ENCODE data around the gene CBLB.

DNA sequence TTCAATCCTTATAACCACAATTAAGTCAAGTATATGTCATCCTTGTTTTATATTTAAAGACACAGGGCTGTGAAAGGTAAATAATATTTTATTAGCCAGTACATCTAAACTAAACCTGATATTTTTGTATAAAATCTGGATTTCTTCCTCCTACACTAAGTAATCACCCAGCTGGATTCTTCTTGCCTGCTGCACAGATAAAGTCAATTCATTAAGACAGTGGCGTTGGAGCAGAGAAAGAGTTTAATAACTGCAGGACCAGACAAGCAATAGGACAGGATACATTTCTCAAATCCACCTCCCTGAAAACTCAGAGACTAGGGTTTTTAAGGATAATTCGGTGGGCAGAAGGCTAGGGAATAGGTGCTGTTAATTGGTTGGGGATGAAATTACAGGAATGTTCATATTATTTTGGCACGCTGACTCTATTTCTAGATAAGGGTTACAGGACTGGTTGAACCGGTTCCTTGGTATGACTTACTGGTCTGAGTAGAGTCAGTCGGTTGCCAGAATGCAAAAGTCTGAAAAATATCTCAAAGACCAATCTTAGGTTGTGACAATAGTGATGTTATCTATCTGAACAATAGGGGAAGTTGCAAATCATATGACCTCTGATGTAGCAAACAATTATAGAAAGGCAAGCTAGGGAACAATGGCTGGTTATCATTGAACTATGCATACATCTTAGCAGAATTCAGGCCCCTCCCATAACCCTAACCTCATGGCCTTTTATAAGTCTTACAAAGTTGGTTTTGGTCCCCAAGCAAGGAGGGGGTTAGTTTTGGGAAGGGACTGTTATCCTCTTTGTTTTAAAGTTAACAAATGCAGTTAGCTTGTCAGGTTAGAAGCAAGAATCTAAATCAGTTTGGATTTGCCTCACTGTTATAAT is 257.3 kb downstream of the CBLB start:
- TF ChIP-seq, protein P1, sequence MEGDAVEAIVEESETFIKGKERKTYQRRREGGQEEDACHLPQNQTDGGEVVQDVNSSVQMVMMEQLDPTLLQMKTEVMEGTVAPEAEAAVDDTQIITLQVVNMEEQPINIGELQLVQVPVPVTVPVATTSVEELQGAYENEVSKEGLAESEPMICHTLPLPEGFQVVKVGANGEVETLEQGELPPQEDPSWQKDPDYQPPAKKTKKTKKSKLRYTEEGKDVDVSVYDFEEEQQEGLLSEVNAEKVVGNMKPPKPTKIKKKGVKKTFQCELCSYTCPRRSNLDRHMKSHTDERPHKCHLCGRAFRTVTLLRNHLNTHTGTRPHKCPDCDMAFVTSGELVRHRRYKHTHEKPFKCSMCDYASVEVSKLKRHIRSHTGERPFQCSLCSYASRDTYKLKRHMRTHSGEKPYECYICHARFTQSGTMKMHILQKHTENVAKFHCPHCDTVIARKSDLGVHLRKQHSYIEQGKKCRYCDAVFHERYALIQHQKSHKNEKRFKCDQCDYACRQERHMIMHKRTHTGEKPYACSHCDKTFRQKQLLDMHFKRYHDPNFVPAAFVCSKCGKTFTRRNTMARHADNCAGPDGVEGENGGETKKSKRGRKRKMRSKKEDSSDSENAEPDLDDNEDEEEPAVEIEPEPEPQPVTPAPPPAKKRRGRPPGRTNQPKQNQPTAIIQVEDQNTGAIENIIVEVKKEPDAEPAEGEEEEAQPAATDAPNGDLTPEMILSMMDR (IDR thresholded peaks at IDR 0.05): no peak
- no peak for TF ChIP-seq POLR2A (IDR thresholded peaks at IDR 0.05)
